Left renal cortex interstitium (tissue), 4 donors: Measurements from ENCODE around the gene EEF2KMT. TPM values are rescaled to one million over a fixed set of nuclear protein-coding genes. Genes with fewer than 3 reads are reported as not detected.
"Not testable (repeated sequence)": the region's sequence is repeated elsewhere in the genome, so short reads cannot be mapped to it uniquely, and the experiment has no call there.

Experiments used
- DNase-seq, 4 donors: peaks; one replicate each; pipeline ENCODE4 v3.0.0-alpha.2; 2013; ENCODE audit warnings: low read depth in 4 of 4, low spot score in 2 of 4, missing footprints in 1 of 4
- polyA plus RNA-seq, 4 donors: library from polyadenylated mRNA; unstranded; fragments of 120-200 nt; gene quantifications; one replicate each; pipeline ENCODE4 v1.2.1, GENCODE V29; 2013; ENCODE audit not compliant: insufficient read length in 4 of 4

Gene EEF2KMT
- polyA plus RNA-seq, 4 donors = 11.0 to 15.9 (median 13.5) TPM

DNA sequence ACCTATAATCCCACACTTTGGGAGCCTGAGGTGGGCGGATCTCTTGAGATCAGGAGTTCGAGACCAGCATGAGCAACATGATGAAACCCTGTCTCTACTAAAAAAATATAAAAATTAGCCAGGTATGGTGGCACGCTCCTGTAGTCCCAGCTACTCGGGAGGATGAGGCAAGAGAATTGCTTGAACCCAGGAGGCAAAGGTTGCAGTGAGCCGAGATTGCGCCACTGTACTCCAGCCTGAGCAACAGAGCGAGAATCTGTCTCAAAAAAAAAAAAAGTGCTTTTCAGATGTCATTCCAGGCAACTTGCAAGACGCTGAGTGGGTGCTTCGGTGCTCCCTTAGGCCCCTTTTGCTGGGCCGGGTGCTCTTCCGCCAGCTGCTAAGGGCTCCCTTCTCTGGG is 53.0 kb downstream of the EEF2KMT start:
- not testable (repeated sequence) for DNase-seq

DNA sequence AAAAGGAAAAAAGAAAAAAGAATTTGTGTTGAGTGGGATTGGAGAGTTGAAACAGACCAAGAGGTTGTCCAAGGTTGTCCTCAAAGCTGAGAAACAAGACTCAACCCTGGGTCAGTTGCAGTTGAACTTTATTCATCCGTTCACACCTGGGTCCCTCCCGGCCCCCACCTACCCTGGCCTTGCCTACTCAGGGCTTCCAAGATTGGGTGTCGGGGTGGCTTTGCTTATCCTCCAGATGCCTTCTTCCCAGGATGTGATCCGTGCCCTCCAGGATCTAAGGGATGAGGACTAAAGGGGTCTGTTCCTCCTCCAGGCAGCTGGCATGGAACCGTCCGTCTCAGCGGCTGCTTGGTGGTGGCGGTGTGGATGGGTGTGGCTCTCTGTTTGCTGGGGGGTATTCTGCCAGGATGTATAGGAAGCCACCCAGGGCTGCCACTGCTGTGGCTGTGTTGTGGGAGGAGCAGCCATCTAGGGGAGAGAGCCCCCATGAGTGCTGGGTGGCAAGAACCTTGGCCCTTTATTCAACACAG is 53.5 kb downstream of the EEF2KMT start:
- DNase-seq = no peak

DNA sequence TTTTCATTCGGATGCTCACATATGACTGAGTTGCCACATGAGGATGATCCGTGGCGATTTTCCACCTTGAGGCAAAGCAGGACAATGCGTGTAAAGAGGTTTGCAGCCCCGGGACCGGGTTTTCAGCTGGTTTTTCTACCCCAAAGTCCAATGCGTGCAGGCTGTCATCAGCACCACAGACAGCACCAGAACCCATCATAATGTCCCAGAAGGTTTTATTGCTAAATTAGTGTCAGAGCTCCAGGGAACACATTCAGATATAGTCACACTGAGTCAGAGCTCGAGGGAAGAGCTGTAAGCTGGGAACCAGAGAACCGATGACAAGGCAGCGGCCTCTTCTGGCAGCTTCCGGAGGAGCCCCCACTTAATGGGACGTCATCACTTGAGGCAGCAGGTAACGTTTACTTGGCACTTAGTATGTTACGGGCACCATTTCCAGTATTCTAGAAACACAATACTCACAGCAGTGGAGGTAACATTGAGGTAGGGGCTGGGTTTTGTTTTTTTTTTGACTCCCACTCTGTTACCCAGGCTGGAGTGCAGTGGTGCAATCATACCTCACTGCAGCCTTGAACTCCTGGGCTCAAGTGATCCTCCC is 54.9 kb downstream of the EEF2KMT start:
- DNase-seq = no peak

DNA sequence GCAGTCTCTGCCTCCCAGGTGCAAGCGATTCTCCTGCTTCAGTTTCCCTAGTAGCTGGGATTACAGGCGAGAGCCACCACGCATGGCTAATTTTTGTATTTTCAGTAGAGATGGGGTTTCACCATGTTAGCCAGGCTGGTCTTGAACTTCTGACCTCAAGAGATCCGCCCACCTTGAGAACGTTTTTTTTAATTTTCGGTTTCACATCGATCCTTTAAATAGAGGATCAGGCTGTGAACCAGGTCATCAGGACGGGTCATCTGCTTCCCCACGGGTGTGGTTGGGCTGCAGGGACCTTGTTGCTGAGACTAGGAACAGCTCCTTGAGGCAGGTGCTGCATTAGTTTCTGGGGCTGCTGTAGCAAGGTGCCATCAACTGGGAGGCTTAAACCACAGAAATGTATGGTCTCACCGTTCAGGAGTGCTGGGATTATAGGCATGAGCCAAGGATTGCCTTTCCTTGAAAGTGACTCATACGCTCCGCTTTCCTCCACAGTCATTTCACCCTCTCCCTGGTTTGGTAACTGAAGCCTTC is 55.9 kb downstream of the EEF2KMT start:
- no peak for DNase-seq

DNA sequence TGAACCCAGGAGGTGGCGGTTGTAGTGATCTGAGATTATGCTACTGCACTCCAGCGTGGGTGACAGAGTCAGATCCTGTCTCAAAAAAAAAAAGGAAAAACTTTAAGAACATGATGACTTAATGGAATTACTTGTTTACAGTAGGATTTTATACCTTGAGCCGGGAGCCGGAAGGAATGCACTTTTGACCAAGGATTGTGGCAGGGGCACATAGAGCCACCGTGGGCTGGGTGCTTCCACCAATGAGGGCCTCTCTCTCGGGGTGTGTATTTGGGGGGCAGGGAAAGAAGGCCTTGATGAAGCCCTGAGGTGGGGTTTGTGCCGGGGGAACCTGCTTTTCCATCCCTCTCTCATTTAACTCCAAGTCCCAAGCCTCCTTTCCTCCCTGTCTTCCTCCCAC is 57.1 kb downstream of the EEF2KMT start:
- DNase-seq = no peak

DNA sequence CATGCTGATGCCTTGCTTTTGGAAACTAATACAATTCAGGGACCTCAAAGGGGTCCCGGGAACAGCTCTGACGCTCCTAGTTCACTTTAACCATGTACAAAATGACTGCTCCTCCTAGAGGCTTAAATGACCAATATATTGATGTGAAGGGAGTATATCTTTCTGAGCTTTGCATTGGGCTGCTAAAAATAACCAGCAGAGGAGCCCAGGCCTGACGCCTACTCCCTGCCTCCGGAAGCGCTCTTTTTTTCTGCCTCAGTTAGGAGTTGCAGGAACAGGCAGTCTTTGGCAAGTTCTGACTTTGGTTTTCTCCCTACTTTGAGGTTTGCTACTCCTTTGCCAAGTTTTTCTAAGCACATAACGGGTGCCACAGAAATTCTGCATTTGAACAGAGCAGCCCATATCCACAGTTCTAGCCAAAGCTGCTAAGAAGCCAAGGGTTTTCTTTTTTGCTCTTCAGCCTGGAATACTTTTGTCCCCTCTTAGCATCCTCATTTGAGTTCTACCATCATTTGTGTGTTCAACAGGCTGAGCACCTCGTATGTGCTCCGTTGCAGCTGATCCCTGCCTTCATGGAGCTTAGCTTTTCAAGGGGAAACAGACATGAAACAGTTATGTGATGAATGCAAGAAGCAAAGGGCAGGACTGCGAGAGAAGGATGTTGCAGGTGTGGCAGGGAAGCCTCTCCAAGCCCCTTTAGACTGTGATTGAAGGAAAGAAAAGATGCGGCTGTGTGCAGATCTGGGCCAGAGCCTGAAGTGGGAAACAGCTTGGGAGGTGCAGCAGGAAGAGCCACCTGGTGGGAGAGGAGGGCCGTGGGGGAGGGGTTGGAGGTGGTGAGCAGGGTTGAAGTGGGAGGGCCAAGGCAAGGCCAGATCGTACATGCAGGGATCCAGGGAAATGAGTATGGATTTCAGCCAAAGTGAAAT is 61.1 kb downstream of the EEF2KMT start:
- no peak for DNase-seq

DNA sequence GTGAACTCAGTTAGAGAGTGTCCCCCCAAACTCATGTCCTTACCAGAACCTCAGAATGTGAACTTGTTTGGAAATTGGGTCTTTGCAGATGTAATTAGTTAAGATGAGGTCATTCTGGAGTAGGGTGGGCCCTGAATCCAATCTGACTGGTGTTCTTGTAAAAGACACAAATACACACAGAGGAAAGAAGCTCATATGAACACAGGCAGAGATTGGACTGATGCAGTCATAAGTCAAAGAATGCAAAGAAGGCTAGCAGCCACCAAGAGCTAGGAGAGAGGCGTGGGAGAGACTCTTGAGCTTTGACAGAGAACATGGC is 61.7 kb downstream of the EEF2KMT start:
- DNase-seq = no peak

Other genes starting within 250 kb of the EEF2KMT start
- 10 to 100 TPM; 26.5 to 39.9 (median 31.2) TPM for gene PPL, start 160.6 kb downstream of the EEF2KMT start, polyA plus RNA-seq
- under 1 TPM; 0.14 to 0.30 (median 0.17) TPM for gene SEC14L5, start 139.5 kb downstream of the EEF2KMT start, polyA plus RNA-seq
- 10 to 100 TPM in 3 of 4 donors, 1 to 10 TPM in 1; 8.8 to 14.8 (median 11.5) TPM for gene NAGPA, start 63.9 kb downstream of the EEF2KMT start, polyA plus RNA-seq
- 1 to 10 TPM; 3.2 to 8.1 (median 5.2) TPM for gene C16orf89, start 31.8 kb downstream of the EEF2KMT start, polyA plus RNA-seq
- 10 to 100 TPM; 23.9 to 28.3 (median 25.4) TPM for gene ALG1, start 26.0 kb downstream of the EEF2KMT start, polyA plus RNA-seq